OCI-LY7 (cell line): ENCODE data around the gene WRAP73. TPM values are rescaled to one million over a fixed set of nuclear protein-coding genes. Genes with fewer than 3 reads are reported as not detected.

Experiments
- BruUV-seq: library from RNA; stranded (reverse); fragments of 400-500 nt; replicated peaks from 2 replicates; lab custom pipeline; 2021; lab: Mats Ljungman, UMichigan
- CTCF ChIA-PET: fragments of 300-600 bp; sonication (Branson Sonifier 250); formaldehyde crosslinking; loops from one replicate; lab custom pipeline; 2022; ENCODE audit warnings: antibody characterized with exemption; ENCODE audit not compliant: unreplicated experiment; lab: Charles Lee
- POLR2A ChIA-PET: fragments of 300-600 bp; sonication (Branson Sonifier 250); formaldehyde crosslinking; loops from one replicate; lab custom pipeline; 2022; ENCODE audit warnings: antibody characterized with exemption; lab: Charles Lee
- DNase-seq: peaks from one replicate; pipeline ENCODE4 v3.0.0-alpha.2; 2015; ENCODE audit warnings: low spot score
- H2AFZ ChIP-seq: fragments of 200-600 bp; sonication (generic), shearing (Covaris generic); 2 replicates; pipeline ENCODE4 v1.6.1; 2014; ENCODE audit warnings: mild to moderate bottlenecking, antibody characterized with exemption, low read length, moderate library complexity
- H3K27ac ChIP-seq: fragments of 200-600 bp; sonication (generic); 2 replicates; pipeline ENCODE4 v1.5.1; 2014; ENCODE audit warnings: mixed run types, low read depth, mild to moderate bottlenecking, moderate library complexity, low read length, inconsistent platforms; ENCODE audit not compliant: poor library complexity, severe bottlenecking
- H3K36me3 ChIP-seq: fragments of 200-600 bp; sonication (generic); 2 replicates; pipeline ENCODE4 v1.6.1; 2014; ENCODE audit warnings: mild to moderate bottlenecking, antibody characterized with exemption, low read length, moderate library complexity, mixed read lengths; ENCODE audit not compliant: insufficient read depth
- H3K4me1 ChIP-seq: fragments of 200-600 bp; sonication (generic); 2 replicates; pipeline ENCODE4 v1.5.1; 2014; ENCODE audit warnings: mild to moderate bottlenecking, low read length; ENCODE audit not compliant: insufficient read depth, poor library complexity, severe bottlenecking
- H3K4me2 ChIP-seq: fragments of 200-600 bp; sonication (generic); 2 replicates; pipeline ENCODE4 v1.6.1; 2014; ENCODE audit warnings: mild to moderate bottlenecking, low read length
- H3K4me3 ChIP-seq: fragments of 200-600 bp; sonication (generic); 2 replicates; pipeline ENCODE4 v1.5.1; 2014; ENCODE audit warnings: mild to moderate bottlenecking, low read depth, low read length; ENCODE audit not compliant: poor library complexity, severe bottlenecking
- H3K79me2 ChIP-seq: fragments of 200-600 bp; sonication (generic); 2 replicates; pipeline ENCODE4 v1.6.1; 2016; ENCODE audit warnings: low read depth, mild to moderate bottlenecking, low read length, moderate library complexity, mixed read lengths; ENCODE audit not compliant: insufficient read depth
- H3K9me2 ChIP-seq: fragments of 200-600 bp; sonication (generic); 2 replicates; pipeline ENCODE4 v1.6.1; 2016; ENCODE audit warnings: mild to moderate bottlenecking, low read length, mixed read lengths; ENCODE audit not compliant: insufficient read depth
- H3K9me3 ChIP-seq: fragments of 200-600 bp; sonication (generic); 2 replicates; pipeline ENCODE4 v1.6.1; 2014; ENCODE audit warnings: mild to moderate bottlenecking, mixed run types, low read length, mixed read lengths
- H4K20me1 ChIP-seq: fragments of 200-600 bp; sonication (generic); 2 replicates; pipeline ENCODE4 v1.6.1; 2014; ENCODE audit warnings: mild to moderate bottlenecking, antibody characterized with exemption, low read length, moderate library complexity, mixed read lengths; ENCODE audit not compliant: insufficient read depth
- EZH2phosphoT487 ChIP-seq: fragments of 200-600 bp; sonication (generic); IDR thresholded peaks from 2 replicates; pipeline ENCODE4 v1.6.1; 2018; ENCODE audit warnings: low read depth, borderline replicate concordance, mild to moderate bottlenecking, mixed run types, antibody characterized with exemption, low read length, moderate library complexity, mixed read lengths
- intact Hi-C: fragments of 100-400 bp; cut with micrococcal nuclease; formaldehyde crosslinking; loops from one replicate; pipeline ENCODE4 v1.10.0; 2022; ENCODE audit not compliant: unreplicated experiment
- total RNA-seq, 2 experiments: library from RNA; depleted of rRNA in 1 of 2; stranded (reverse); fragments of >200 nt in 1 of 2; shearing (Covaris generic) in 1 of 2; gene quantifications; 2 replicates each; pipeline ENCODE4 v1.2.3, GENCODE V29; 2014 to 2022
- TF ChIP-seq, protein P1 (sequence below): fragments of 200-600 bp; sonication (generic); conservative IDR thresholded peaks from 2 replicates; pipeline ENCODE4 v1.5.1; 2014; ENCODE audit warnings: mild to moderate bottlenecking, antibody characterized with exemption, low read length, moderate library complexity, mixed read lengths

The WRAP73 gene
- total RNA-seq, 2 experiments from 2014 or later = 34.7 to 40.0 TPM

DNA sequence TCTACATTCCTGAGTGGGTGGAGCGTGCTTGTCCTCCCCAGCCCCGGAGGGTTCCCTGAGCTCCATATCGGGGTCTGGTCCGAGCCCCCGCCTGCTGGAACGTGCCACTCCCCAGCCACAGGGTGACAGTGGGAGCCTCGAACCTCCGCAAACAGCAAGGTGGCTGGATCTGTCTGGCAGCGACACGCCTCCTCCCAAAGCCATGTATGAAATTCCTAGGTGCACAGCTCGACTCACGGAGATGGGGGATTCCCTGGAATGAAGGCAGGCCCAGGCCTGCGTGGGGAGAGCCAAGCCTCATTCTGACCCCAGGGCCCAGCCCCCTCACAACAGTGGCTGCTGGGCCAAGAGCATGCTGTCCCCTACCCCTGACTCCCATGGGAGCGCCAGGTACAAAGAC lies 35.3 kb upstream of the WRAP73 start:
- CTCF ChIA-PET = no interaction called here
- Histone ChIP-seq H3K4me3 (no peak overlapping the region), H2AFZ (no peak overlapping the region), H3K27ac (no peak overlapping the region), H3K36me3 (no peaks in the 10 kb centered on the region), H3K79me2 (no peaks in the 10 kb centered on the region), H3K4me2 (no peak overlapping the region), H3K9me2 (no peaks in the 10 kb centered on the region), H4K20me1 (no peaks in the 10 kb centered on the region), H3K4me1 (no peaks in the 10 kb centered on the region), H3K9me3 (no peaks in the 10 kb centered on the region)
- no peak for TF ChIP-seq EZH2phosphoT487
- TF ChIP-seq, protein P1, sequence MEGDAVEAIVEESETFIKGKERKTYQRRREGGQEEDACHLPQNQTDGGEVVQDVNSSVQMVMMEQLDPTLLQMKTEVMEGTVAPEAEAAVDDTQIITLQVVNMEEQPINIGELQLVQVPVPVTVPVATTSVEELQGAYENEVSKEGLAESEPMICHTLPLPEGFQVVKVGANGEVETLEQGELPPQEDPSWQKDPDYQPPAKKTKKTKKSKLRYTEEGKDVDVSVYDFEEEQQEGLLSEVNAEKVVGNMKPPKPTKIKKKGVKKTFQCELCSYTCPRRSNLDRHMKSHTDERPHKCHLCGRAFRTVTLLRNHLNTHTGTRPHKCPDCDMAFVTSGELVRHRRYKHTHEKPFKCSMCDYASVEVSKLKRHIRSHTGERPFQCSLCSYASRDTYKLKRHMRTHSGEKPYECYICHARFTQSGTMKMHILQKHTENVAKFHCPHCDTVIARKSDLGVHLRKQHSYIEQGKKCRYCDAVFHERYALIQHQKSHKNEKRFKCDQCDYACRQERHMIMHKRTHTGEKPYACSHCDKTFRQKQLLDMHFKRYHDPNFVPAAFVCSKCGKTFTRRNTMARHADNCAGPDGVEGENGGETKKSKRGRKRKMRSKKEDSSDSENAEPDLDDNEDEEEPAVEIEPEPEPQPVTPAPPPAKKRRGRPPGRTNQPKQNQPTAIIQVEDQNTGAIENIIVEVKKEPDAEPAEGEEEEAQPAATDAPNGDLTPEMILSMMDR = no peak
- POLR2A ChIA-PET = no interaction called here
- BruUV-seq = no TSS peak
- intact Hi-C loops = no loop called here
- DNase-seq = no peak

DNA sequence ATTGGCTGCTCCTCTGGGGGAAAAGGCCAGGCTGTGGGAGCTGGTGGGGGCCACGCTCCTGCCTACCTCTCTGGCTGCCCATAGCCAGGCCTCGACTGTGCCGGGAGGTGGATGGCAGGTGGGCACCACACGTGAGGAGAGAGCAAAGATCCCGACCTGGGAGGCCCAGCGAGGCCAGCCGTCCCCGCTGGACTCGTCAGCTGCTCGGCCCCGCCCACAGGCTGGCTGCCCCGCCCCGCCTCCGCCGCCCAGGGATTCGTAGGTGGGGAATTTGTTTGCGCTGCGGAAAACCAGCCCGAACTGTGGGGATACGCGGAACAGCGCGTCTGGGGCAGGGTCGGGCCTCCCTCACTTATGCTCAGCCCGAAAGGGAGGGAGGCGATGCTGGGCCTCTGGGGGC lies 34.1 kb upstream of the WRAP73 start:
- DNase-seq = no peak
- BruUV-seq = no TSS peak

DNA sequence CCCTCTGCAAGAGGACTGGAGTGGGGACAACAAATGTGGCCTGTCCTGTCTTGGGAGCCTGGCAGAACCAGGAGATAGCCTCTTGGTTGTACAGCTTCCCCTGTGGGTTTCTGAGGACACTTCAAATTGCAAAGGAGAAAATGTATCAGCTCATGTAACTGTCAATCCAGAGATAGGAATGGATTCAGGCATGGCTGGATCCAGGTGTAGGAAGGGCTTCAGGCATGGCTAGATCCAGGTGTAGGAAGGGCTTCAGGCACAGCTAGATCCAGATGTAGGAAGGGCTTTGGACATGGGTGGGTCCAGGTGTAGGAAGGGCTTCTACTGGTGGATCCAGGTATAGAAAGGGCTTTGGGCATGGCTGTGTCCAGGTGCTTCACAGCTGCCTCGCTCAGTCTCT lies 33.3 kb upstream of the WRAP73 start:
- CTCF ChIA-PET = no interaction called here
- TF ChIP-seq EZH2phosphoT487 = no peak
- TF ChIP-seq, protein P1 = no peak
- BruUV-seq = no TSS peak

More for the DNA sequence above, 34.1 kb upstream of the WRAP73 start:
- Histone ChIP-seq H3K9me3 (no peaks in the 10 kb centered on the region), H4K20me1 (no peaks in the 10 kb centered on the region), H3K4me1 (no peaks in the 10 kb centered on the region), H3K79me2 (no peaks in the 10 kb centered on the region), H2AFZ (no peak overlapping the region), H3K4me2 (no peak overlapping the region), H3K9me2 (no peaks in the 10 kb centered on the region), H3K4me3 (no peak overlapping the region), H3K27ac (no peak overlapping the region), H3K36me3 (no peaks in the 10 kb centered on the region)
- ChIA-PET CTCF (no interaction called here), POLR2A (no interaction called here)
- intact Hi-C loops = no loop called here
- TF ChIP-seq, protein P1 = no peak
- TF ChIP-seq EZH2phosphoT487 = no peak

More for the DNA sequence above, 33.3 kb upstream of the WRAP73 start:
- no peak overlapping the region for H3K4me3 ChIP-seq
- H3K36me3 ChIP-seq = no peaks in the 10 kb centered on the region
- H3K9me3 ChIP-seq = no peaks in the 10 kb centered on the region
- H4K20me1 ChIP-seq = no peaks in the 10 kb centered on the region
- intact Hi-C loops = no loop called here
- no peak overlapping the region for H2AFZ ChIP-seq
- no peak overlapping the region for H3K4me2 ChIP-seq
- H3K79me2 ChIP-seq = no peaks in the 10 kb centered on the region
- no peak overlapping the region for H3K27ac ChIP-seq
- peaks cover 6% of the 10 kb centered on the region for H3K4me1 ChIP-seq
- POLR2A ChIA-PET = no interaction called here
- DNase-seq = no peak
- no peaks in the 10 kb centered on the region for H3K9me2 ChIP-seq
